Stimulated activated memory B cell treated with anti-CD40 and anti-IgM and Interleukin-4, amounts not matched to agents 10 μg/mL and 1 μg/mL and 100 μg/mL, for 72 hours (primary cell): ENCODE measurements around the gene LRRK1.

Experiments used
- ATAC-seq: fragments of 150-1000 bp; cut with Tn5 transposase; 2 replicates; pipeline ENCODE4 v1.10.0; 2021
- H3K27ac Mint-ChIP-seq: one replicate; pipeline ENCODE4 v1.8.0; 2022; ENCODE audit warnings: mild to moderate bottlenecking, mixed read lengths
- H3K27me3 Mint-ChIP-seq: one replicate; pipeline ENCODE4 v1.8.0; 2022; ENCODE audit warnings: mixed read lengths
- H3K36me3 Mint-ChIP-seq: one replicate; pipeline ENCODE4 v1.8.0; 2022; ENCODE audit warnings: mixed read lengths
- H3K4me1 Mint-ChIP-seq: one replicate; pipeline ENCODE4 v1.8.0; 2022; ENCODE audit warnings: mixed read lengths
- H3K4me3 Mint-ChIP-seq: one replicate; pipeline ENCODE4 v1.8.0; 2022; ENCODE audit warnings: mild to moderate bottlenecking, moderate library complexity, mixed read lengths
- H3K9me3 Mint-ChIP-seq: one replicate; pipeline ENCODE4 v1.8.0; 2022; ENCODE audit warnings: mixed read lengths

Gene LRRK1

GRCh38 chr15:101028772-101029438 is 109.7 kb downstream of the LRRK1 start:
- H3K27ac Mint-ChIP-seq = no peak overlapping the region
- no peak for ATAC-seq
- peaks cover 93% of the 10 kb centered on the region for H3K36me3 Mint-ChIP-seq

GRCh38 chr15:101029971-101030661 is 111.0 kb downstream of the LRRK1 start:
- H3K36me3 Mint-ChIP-seq = peaks cover 93% of the 10 kb centered on the region
- no peak overlapping the region for H3K4me3 Mint-ChIP-seq
- H3K27me3 Mint-ChIP-seq = no peaks in the 10 kb centered on the region
- no peak for ATAC-seq
- H3K27ac Mint-ChIP-seq = no peak overlapping the region
- H3K9me3 Mint-ChIP-seq = no peaks in the 10 kb centered on the region
- peaks cover 22% of the 10 kb centered on the region for H3K4me1 Mint-ChIP-seq

More at GRCh38 chr15:101028772-101029438, 109.7 kb downstream of the LRRK1 start:
- H3K9me3 Mint-ChIP-seq = no peaks in the 10 kb centered on the region
- no peaks in the 10 kb centered on the region for H3K27me3 Mint-ChIP-seq
- H3K4me1 Mint-ChIP-seq = peaks cover 10% of the 10 kb centered on the region
- no peak overlapping the region for H3K4me3 Mint-ChIP-seq

DNA sequence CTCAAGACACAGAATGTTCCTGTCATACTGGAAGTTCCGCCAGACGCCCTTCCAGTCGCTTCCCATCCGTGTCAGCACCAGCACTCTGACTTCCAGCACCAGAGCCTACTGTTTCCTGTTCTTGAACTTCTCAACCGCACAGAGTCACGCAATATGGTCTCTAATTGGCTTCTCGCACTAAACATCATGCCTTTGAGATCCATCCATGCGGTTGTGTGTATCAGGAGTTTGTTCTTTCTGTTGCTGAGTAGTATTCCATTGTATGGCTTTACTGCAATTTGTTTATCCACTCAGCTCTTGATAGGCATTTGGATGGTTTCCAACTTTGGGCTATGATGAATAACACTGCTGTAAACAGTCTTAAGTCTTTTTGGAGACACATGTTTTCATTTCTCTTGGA is 112.1 kb downstream of the LRRK1 start:
- peaks cover 94% of the 10 kb centered on the region for H3K36me3 Mint-ChIP-seq
- H3K9me3 Mint-ChIP-seq = no peaks in the 10 kb centered on the region
- H3K27ac Mint-ChIP-seq = no peak overlapping the region
- H3K27me3 Mint-ChIP-seq = no peaks in the 10 kb centered on the region
- ATAC-seq = no peak
- H3K4me1 Mint-ChIP-seq = peaks cover 33% of the 10 kb centered on the region
- H3K4me3 Mint-ChIP-seq = no peak overlapping the region

DNA sequence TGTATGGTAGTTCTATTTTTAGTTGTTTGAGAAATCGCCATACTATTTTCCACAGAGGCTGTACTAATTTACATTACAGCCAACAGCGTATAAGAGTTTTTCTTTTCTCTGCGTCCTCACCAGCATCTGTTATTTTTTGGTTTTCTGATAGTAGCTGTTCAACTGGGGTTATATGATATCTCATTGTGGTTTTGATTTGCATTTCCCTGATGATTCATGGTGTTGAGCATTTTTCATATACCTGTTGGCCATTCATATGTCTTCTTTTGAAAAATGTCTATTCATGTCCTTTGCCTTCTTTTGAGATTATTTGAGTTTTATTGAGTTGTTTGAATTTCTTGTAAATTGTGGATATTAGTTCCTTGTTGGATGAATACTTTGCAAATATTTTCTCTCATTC is 114.6 kb downstream of the LRRK1 start:
- Mint-ChIP-seq H3K9me3 (peaks cover 5% of the 10 kb centered on the region), H3K4me1 (peaks cover 40% of the 10 kb centered on the region), H3K27me3 (no peaks in the 10 kb centered on the region), H3K36me3 (peaks cover 94% of the 10 kb centered on the region), H3K4me3 (no peak overlapping the region), H3K27ac (no peak overlapping the region)
- no peak for ATAC-seq

GRCh38 chr15:101035611-101036010 is 116.5 kb downstream of the LRRK1 start:
- Mint-ChIP-seq H3K36me3 (peaks cover 92% of the 10 kb centered on the region), H3K27ac (no peak overlapping the region), H3K4me1 (peaks cover 40% of the 10 kb centered on the region), H3K4me3 (peak overlapping the region; percentile 27), H3K27me3 (no peaks in the 10 kb centered on the region), H3K9me3 (peaks cover 5% of the 10 kb centered on the region)
- peak; percentile 73 for ATAC-seq

GRCh38 chr15:101036189-101036588 is 117.0 kb downstream of the LRRK1 start:
- Mint-ChIP-seq H3K27ac (no peak overlapping the region), H3K9me3 (peaks cover 5% of the 10 kb centered on the region), H3K27me3 (no peaks in the 10 kb centered on the region), H3K4me3 (no peak overlapping the region), H3K36me3 (peaks cover 92% of the 10 kb centered on the region), H3K4me1 (peaks cover 40% of the 10 kb centered on the region)
- ATAC-seq = no peak

DNA sequence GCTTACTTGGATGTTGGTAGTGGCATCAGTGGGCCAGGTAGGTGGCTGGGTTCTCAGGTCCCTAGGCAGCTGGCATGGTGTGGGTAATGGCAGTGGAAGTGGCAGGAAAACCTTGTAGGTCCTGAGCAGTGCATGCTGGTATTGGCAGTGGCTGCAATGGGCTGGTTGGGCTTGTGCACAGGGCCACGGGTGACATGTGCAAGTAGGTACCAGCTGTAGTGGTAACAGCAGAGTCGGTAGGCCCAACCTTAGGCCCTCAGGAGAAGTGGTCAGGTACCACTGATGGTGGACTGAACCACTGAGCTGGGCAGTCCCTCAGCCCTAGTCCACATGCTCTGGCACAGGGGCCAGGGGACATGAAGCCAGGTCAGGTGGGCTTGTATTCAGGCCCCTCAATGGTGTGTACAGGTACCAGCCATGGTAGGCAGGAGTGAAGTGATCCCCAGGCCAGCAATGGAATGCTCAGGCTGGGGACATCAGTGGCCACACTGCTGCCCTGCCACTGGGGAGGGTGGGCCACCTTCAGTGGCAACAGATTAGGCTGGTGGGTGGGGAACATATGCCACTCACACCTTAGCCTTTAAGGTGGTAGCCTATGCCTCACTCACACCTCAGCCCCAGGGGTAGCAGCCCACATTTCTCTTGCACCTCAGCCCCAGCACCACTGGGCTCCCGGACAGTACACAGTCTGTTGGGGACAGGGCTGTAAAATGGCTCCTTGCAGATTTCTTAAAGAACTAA is 118.1 kb downstream of the LRRK1 start:
- Mint-ChIP-seq H3K27ac (no peak overlapping the region), H3K4me1 (peaks cover 40% of the 10 kb centered on the region), H3K9me3 (peaks cover 5% of the 10 kb centered on the region), H3K27me3 (no peaks in the 10 kb centered on the region), H3K36me3 (peaks cover 92% of the 10 kb centered on the region), H3K4me3 (no peak overlapping the region)
- no peak for ATAC-seq

GRCh38 chr15:101038327-101039003 is 119.3 kb downstream of the LRRK1 start:
- Mint-ChIP-seq H3K9me3 (peaks cover 5% of the 10 kb centered on the region), H3K4me3 (no peak overlapping the region), H3K27ac (no peak overlapping the region), H3K36me3 (peaks cover 91% of the 10 kb centered on the region), H3K27me3 (no peaks in the 10 kb centered on the region), H3K4me1 (peaks cover 41% of the 10 kb centered on the region)
- ATAC-seq = no peak

DNA sequence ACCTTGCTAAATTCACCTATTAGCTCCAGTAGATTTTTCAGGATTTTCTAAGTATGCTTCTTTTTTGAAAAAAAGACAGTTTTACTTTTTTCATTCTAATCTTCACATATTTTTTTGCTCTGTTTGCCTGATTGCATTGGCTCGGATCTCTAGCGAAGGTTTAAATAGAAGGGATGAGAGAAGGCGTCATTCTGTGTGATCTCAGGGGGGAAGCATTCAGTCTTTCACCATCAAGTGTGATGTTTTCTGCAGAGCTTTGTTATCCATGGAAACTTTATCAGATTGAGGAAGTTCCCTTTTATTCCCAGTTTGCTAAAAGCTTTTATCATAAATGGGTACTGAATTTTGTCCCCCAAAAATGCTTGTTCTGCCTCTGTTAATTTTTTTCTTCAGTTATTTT is 120.3 kb downstream of the LRRK1 start:
- Mint-ChIP-seq H3K4me3 (no peak overlapping the region), H3K36me3 (peaks cover 87% of the 10 kb centered on the region), H3K27ac (no peak overlapping the region), H3K27me3 (no peaks in the 10 kb centered on the region), H3K9me3 (peaks cover 5% of the 10 kb centered on the region), H3K4me1 (peaks cover 31% of the 10 kb centered on the region)
- ATAC-seq = no peak

- Mint-ChIP-seq H3K9me3 (no peaks in the 10 kb centered on the region), H3K4me3 (no peak overlapping the region), H3K27ac (no peak overlapping the region), H3K36me3 (peaks cover 92% of the 10 kb centered on the region), H3K4me1 (peaks cover 16% of the 10 kb centered on the region), H3K27me3 (no peaks in the 10 kb centered on the region)
- ATAC-seq = no peak
Observed at GRCh38 chr15:101042320-101042719, 123.2 kb downstream of the LRRK1 start.

DNA sequence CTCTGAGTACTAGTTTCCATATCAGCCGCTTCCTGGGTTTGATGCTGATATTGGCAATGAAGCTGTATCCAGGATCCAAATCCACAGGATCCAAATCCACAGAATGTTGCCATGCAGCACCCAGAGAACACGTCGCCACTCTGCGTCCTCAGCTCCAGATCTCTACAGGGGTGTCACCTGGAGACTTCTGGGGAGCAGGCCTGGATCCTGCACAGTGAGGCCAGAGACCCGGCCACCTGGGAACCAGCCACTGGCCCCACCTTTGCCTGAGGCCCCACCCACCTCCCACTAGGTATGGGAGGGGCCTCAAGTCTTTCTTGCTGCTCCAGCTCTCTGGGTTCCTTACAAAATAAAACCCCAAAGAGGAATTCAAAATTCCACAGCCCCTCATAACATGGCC is 123.9 kb downstream of the LRRK1 start:
- no peak for ATAC-seq
- H3K4me3 Mint-ChIP-seq = no peak overlapping the region
- no peak overlapping the region for H3K27ac Mint-ChIP-seq
- H3K9me3 Mint-ChIP-seq = no peaks in the 10 kb centered on the region
- H3K4me1 Mint-ChIP-seq = peaks cover 19% of the 10 kb centered on the region
- H3K27me3 Mint-ChIP-seq = no peaks in the 10 kb centered on the region
- peaks cover 88% of the 10 kb centered on the region for H3K36me3 Mint-ChIP-seq

DNA sequence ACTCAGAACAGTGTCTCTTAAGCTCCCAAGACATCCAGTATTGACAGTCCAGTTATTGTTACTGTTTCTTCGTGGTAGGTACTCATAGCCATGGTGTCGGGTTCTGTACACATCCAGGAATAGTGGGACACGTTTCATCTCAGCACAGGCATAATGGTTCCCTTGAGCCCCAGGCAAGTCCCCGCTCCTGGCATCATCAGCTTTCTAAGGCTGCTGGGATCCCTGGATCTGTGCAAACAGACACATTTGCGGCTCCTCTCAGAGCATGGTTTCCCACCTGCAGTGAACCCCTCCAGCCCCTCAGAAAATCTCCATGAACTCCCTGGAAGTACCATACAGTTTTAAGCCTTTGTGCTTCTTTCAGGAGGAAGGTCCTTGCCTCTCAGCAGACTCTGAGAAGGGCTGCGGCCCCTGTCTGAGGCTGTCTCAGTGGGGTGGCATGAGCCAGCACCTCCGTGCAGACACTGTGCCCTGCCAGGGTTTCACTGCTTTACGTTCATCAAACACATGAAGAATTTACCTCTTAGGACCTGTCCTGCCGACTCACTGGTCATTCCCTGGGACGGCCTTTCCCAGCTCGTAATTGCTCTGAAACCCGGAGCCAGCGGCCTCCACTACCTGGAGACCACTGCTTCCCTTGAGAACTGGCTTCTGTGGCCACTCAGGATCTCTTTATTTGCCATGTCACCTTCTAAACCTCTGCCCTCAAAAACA is 124.9 kb downstream of the LRRK1 start:
- Mint-ChIP-seq H3K27me3 (no peaks in the 10 kb centered on the region), H3K27ac (no peak overlapping the region), H3K36me3 (peaks cover 87% of the 10 kb centered on the region), H3K9me3 (no peaks in the 10 kb centered on the region), H3K4me1 (peaks cover 19% of the 10 kb centered on the region), H3K4me3 (no peak overlapping the region)
- ATAC-seq = no peak

DNA sequence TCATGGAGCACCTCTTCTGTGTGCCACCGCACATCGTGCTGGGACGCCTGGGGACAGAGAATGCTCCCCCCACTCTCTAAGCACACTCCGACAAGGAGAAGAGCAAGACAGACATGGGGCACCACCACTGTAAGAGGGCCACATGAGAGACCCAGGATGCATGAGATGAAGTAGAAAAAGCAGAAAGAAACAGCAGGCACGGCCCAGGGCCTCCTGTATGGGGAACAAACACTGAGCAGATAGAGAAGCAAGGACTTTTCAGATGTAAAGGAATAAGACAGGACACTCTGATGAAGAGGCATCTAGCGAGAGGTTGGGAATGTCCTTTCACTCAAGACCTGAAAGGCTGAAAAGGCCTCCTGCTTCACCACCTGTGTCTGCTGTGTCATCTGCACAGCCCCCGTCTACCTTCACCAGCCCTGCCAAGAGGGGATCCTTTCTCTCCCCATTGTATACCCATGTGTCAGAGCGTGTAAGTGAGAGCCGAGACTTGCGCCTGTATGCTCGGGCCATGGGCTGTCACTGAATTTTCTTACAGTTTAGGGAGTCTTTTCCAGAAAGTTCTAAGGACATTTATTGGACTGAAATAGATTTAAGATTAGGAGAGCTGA is 125.6 kb downstream of the LRRK1 start:
- Mint-ChIP-seq H3K36me3 (peaks cover 87% of the 10 kb centered on the region), H3K9me3 (no peaks in the 10 kb centered on the region), H3K4me1 (peaks cover 19% of the 10 kb centered on the region), H3K4me3 (no peak overlapping the region), H3K27ac (no peak overlapping the region), H3K27me3 (no peaks in the 10 kb centered on the region)
- no peak for ATAC-seq

GRCh38 chr15:101045236-101045646 is 126.1 kb downstream of the LRRK1 start:
- Mint-ChIP-seq H3K36me3 (peaks cover 89% of the 10 kb centered on the region), H3K27ac (no peak overlapping the region), H3K4me1 (peaks cover 19% of the 10 kb centered on the region), H3K9me3 (no peaks in the 10 kb centered on the region), H3K4me3 (no peak overlapping the region), H3K27me3 (no peaks in the 10 kb centered on the region)
- ATAC-seq = no peak
